ENCODE results near the gene PRR5L.
A peak's percentile ranks its signal among the peaks of the same experiment; 100 is the strongest.

Gene PRR5L

GRCh38 chr11:36500315-36500721, 204.2 kb downstream of the PRR5L start:
- Histone ChIP-seq H3K4me2 (ENCODE audit: low read length) (no peak overlapping the region), H3K4me3 (ENCODE audit: low read depth, low read length) (no peak overlapping the region), H3K27me3 (ENCODE audit: control insufficient read depth, insufficient read depth, low read length) (no peaks in the 10 kb centered on the region), H3K79me2 (no peaks in the 10 kb centered on the region), H3K9me3 (ENCODE audit: control insufficient read depth, low read length) (no peaks in the 10 kb centered on the region), H3K4me1 (no peaks in the 10 kb centered on the region), H3K36me3 (ENCODE audit: control insufficient read depth, insufficient read depth, low read length) (no peaks in the 10 kb centered on the region), H3K9ac (no peak overlapping the region), H2AFZ (no peak overlapping the region), H3K27ac (no peak overlapping the region)
- no peak for TF ChIP-seq CTCF (IDR thresholded peaks at IDR 0.05)

GRCh38 chr11:36501236-36501635, 205.1 kb downstream of the PRR5L start:
- no peak overlapping the region for H3K9ac ChIP-seq
- no peaks in the 10 kb centered on the region for H3K27me3 ChIP-seq (ENCODE audit: control insufficient read depth, insufficient read depth, low read length)
- no peaks in the 10 kb centered on the region for H3K4me1 ChIP-seq
- H3K36me3 ChIP-seq (ENCODE audit: control insufficient read depth, insufficient read depth, low read length): no peaks in the 10 kb centered on the region
- no peaks in the 10 kb centered on the region for H3K9me3 ChIP-seq (ENCODE audit: control insufficient read depth, low read length)
- H3K4me2 ChIP-seq (ENCODE audit: low read length): no peak overlapping the region
- TF ChIP-seq CTCF (IDR thresholded peaks at IDR 0.05): no peak
- H3K79me2 ChIP-seq: no peaks in the 10 kb centered on the region
- H3K4me3 ChIP-seq (ENCODE audit: low read depth, low read length): no peak overlapping the region
- no peak overlapping the region for H3K27ac ChIP-seq
- no peak overlapping the region for H2AFZ ChIP-seq

GRCh38 chr11:36507824-36508489, 211.9 kb downstream of the PRR5L start:
- Histone ChIP-seq H2AFZ (no peak overlapping the region), H3K4me2 (ENCODE audit: low read length) (no peak overlapping the region), H3K4me3 (ENCODE audit: low read depth, low read length) (no peak overlapping the region), H3K27me3 (ENCODE audit: control insufficient read depth, insufficient read depth, low read length) (no peaks in the 10 kb centered on the region), H3K9ac (no peak overlapping the region), H3K9me3 (ENCODE audit: control insufficient read depth, low read length) (no peaks in the 10 kb centered on the region), H3K4me1 (no peaks in the 10 kb centered on the region), H3K36me3 (ENCODE audit: control insufficient read depth, insufficient read depth, low read length) (no peaks in the 10 kb centered on the region), H3K79me2 (no peaks in the 10 kb centered on the region), H3K27ac (no peak overlapping the region)
- TF ChIP-seq CTCF (IDR thresholded peaks at IDR 0.05): no peak

GRCh38 chr11:36508743-36509142, 212.7 kb downstream of the PRR5L start:
- H3K27me3 ChIP-seq (ENCODE audit: control insufficient read depth, insufficient read depth, low read length): no peaks in the 10 kb centered on the region
- peak overlapping the region; percentile 83 for H3K4me3 ChIP-seq (ENCODE audit: low read depth, low read length)
- H3K9me3 ChIP-seq (ENCODE audit: control insufficient read depth, low read length): no peaks in the 10 kb centered on the region
- no peak overlapping the region for H3K9ac ChIP-seq
- H3K27ac ChIP-seq: peak overlapping the region; percentile 88
- H3K79me2 ChIP-seq: no peaks in the 10 kb centered on the region
- TF ChIP-seq CTCF (IDR thresholded peaks at IDR 0.05): no peak
- no peaks in the 10 kb centered on the region for H3K36me3 ChIP-seq (ENCODE audit: control insufficient read depth, insufficient read depth, low read length)
- peak overlapping the region; percentile 74 for H3K4me2 ChIP-seq (ENCODE audit: low read length)
- H3K4me1 ChIP-seq: no peaks in the 10 kb centered on the region
- no peak overlapping the region for H2AFZ ChIP-seq

- Histone ChIP-seq H3K4me3 (ENCODE audit: low read depth, low read length) (peak overlapping the region; percentile 83), H3K4me2 (ENCODE audit: low read length) (peak overlapping the region; percentile 74), H2AFZ (peak overlapping the region; percentile 98), H3K36me3 (ENCODE audit: control insufficient read depth, insufficient read depth, low read length) (no peaks in the 10 kb centered on the region), H3K4me1 (no peaks in the 10 kb centered on the region), H3K9ac (no peak overlapping the region), H3K79me2 (no peaks in the 10 kb centered on the region), H3K9me3 (ENCODE audit: control insufficient read depth, low read length) (no peaks in the 10 kb centered on the region), H3K27me3 (ENCODE audit: control insufficient read depth, insufficient read depth, low read length) (no peaks in the 10 kb centered on the region), H3K27ac (peak overlapping the region; percentile 88)
- no peak for TF ChIP-seq CTCF (IDR thresholded peaks at IDR 0.05)
Observed at GRCh38 chr11:36509201-36509639, 213.1 kb downstream of the PRR5L start.
